Activated T-helper 1 cell treated with anti-CD3 and anti-CD28 coated beads, Interleukin-2, amount 50 U/mL, for 16 hours (primary cell): ENCODE measurements around the gene FBXO17.

ENCODE experiments used
- DNase-seq, 2 donors: peaks; one replicate each; pipeline ENCODE4 v3.0.0-alpha.2; 2020; ENCODE audit warnings: low read depth in 1 of 2, low spot score in 1 of 2

Gene FBXO17

GRCh38 chr19:38894968-38895367 is 80.6 kb downstream of the FBXO17 start:
- DNase-seq: no peak

- no peak for DNase-seq
Measured at GRCh38 chr19:38893341-38893771, 82.2 kb downstream of the FBXO17 start.

- no peak for DNase-seq
Measured at GRCh38 chr19:38892841-38893240, 82.7 kb downstream of the FBXO17 start.

- no peak for DNase-seq
Measured at GRCh38 chr19:38891771-38892170, 83.8 kb downstream of the FBXO17 start.
